ENCODE data around the gene NFILZ.

DNA sequence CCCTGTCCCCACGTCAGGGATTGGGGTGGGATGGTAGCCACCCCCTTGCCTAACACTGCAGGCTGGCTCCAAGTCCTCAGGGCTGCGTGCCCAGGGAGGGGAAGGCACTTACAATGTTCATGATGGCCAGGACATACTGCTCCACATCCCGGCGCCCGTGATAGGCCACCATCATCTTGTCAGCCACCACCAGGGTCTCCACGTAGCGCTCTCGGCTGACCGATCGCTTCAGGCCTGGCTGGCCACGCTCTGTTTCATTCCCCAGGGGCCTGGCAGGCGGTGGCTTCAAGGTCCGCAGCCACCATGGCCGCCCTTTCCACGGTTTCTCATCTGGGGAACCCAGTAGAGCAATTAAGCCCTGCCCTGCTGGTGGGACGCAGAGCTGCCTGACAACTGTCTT is 29.6 kb upstream of the NFILZ start:
- TF ChIP-seq, protein P1, sequence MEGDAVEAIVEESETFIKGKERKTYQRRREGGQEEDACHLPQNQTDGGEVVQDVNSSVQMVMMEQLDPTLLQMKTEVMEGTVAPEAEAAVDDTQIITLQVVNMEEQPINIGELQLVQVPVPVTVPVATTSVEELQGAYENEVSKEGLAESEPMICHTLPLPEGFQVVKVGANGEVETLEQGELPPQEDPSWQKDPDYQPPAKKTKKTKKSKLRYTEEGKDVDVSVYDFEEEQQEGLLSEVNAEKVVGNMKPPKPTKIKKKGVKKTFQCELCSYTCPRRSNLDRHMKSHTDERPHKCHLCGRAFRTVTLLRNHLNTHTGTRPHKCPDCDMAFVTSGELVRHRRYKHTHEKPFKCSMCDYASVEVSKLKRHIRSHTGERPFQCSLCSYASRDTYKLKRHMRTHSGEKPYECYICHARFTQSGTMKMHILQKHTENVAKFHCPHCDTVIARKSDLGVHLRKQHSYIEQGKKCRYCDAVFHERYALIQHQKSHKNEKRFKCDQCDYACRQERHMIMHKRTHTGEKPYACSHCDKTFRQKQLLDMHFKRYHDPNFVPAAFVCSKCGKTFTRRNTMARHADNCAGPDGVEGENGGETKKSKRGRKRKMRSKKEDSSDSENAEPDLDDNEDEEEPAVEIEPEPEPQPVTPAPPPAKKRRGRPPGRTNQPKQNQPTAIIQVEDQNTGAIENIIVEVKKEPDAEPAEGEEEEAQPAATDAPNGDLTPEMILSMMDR (conservative IDR thresholded peaks at IDR 0.05 in 1 of 2, IDR thresholded peaks at IDR 0.05 in 1 of 2; ENCODE audit: extremely low read depth in 1 of 2, insufficient read depth in 1 of 2, low read depth in 1 of 2, low read length in 2 of 2) = no peak
- no peak for TF ChIP-seq EZH2 (IDR thresholded peaks at IDR 0.05; ENCODE audit: borderline replicate concordance, low read length)
